ENCODE results near the gene TIAM1. TPM values are rescaled to one million over a fixed set of nuclear protein-coding genes. Genes with fewer than 3 reads are reported as not detected.

TIAM1 gene
- total RNA-seq, 1 donor: 1.9 TPM

- no peak for DNase-seq (ENCODE audit: low read depth in 2 of 3, low spot score in 2 of 3)
Observed at GRCh38 chr21:31288191-31288590, 55.9 kb downstream of the TIAM1 start.

GRCh38 chr21:31287201-31287600 is 56.9 kb downstream of the TIAM1 start:
- DNase-seq (ENCODE audit: low read depth in 2 of 3, low spot score in 2 of 3): no peak

- DNase-seq (ENCODE audit: low read depth in 2 of 3, low spot score in 2 of 3): no peak
Observed at GRCh38 chr21:31286621-31287020, 57.4 kb downstream of the TIAM1 start.

GRCh38 chr21:31284797-31285397 is 59.2 kb downstream of the TIAM1 start:
- no peak for DNase-seq (ENCODE audit: low read depth in 2 of 3, low spot score in 2 of 3)

- DNase-seq (ENCODE audit: low read depth in 2 of 3, low spot score in 2 of 3): peak in 2 of 3 donors; percentile 6 to 20
Observed at GRCh38 chr21:31283025-31283424, 61.0 kb downstream of the TIAM1 start.

DNA sequence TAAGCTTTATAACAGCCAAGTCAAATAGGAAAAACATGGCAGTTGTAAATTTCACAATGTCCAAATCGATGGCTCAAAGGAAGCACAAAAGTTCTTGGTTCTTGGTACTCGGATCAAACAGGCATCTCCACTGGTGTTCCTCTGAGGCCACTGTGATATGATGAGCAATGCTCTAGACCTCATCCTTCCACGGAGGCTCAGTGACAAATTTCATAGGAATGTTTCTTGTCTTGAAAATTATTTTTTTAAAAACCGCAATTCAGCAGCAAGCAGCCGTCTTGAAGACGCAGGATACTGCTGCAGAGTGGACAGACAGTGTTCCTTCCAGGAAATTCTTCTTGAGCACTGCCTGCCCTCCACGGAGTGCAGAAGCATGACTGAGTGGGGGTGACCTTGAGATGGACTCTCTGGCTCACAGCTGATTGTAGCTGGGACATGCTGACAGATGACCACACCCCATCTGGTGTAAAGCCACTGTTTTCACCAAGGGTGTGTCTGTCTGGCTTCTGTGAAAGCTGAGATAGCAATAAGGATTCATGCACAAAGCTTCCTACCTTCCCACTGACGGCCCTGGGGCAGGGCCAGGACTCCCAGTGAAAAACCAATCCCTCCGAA is 61.9 kb downstream of the TIAM1 start:
- no peak for DNase-seq (ENCODE audit: low read depth in 2 of 3, low spot score in 2 of 3)

DNA sequence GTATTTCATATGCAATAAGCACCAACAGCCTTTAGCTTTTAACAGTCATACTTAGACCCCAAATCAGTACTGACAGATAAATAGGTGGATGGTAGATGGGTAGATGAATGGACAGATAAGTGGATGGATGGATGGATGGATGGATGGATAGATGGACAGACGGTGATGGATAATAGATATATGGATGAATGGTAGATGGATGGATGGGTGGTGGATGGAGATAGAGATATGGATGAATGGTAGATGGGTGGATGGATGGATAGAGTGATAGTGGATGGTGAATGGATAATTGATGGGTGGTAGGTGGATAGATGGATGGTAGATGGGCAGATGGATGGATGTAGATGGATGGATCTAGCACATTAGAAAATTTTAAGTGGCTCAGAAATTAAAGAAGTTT is 62.5 kb downstream of the TIAM1 start:
- no peak for DNase-seq (ENCODE audit: low read depth in 2 of 3, low spot score in 2 of 3)

DNA sequence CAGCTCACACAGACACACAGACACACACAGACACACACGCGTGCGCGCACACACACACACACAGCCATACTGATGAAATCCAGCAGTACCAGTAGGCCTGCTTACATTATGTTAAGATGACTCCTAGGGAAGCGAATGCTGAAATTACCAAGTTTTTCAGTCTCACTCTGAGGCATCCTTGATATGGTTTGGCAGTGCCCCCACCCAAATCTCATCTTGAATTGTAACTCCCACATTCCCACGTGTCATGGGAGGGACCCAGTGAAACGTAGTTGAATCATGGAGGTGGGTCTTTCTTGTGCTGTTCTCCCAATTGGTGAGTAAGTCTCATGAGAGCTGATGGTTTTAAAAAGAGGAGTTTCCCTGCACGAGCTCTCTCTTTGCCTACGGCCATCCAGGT is 64.1 kb downstream of the TIAM1 start:
- DNase-seq (ENCODE audit: low read depth in 2 of 3, low spot score in 2 of 3): no peak

GRCh38 chr21:31279214-31279613 is 64.8 kb downstream of the TIAM1 start:
- DNase-seq (ENCODE audit: low read depth in 2 of 3, low spot score in 2 of 3): no peak

- DNase-seq (ENCODE audit: low read depth in 2 of 3, low spot score in 2 of 3): no peak
Observed at GRCh38 chr21:31278511-31279130, 65.4 kb downstream of the TIAM1 start.

- no peak for DNase-seq (ENCODE audit: low read depth in 2 of 3, low spot score in 2 of 3)
Observed at GRCh38 chr21:31276663-31277062, 67.4 kb downstream of the TIAM1 start.

- DNase-seq (ENCODE audit: low read depth in 2 of 3, low spot score in 2 of 3): no peak
Observed at GRCh38 chr21:31275901-31276300, 68.2 kb downstream of the TIAM1 start.

- no peak for DNase-seq (ENCODE audit: low read depth in 2 of 3, low spot score in 2 of 3)
Observed at GRCh38 chr21:31273278-31273677, 70.8 kb downstream of the TIAM1 start.

- no peak for DNase-seq (ENCODE audit: low read depth in 2 of 3, low spot score in 2 of 3)
Observed at GRCh38 chr21:31268090-31268489, 76.0 kb downstream of the TIAM1 start.

- DNase-seq (ENCODE audit: low read depth in 2 of 3, low spot score in 2 of 3): no peak
Observed at GRCh38 chr21:31267644-31268043, 76.4 kb downstream of the TIAM1 start.

GRCh38 chr21:31266241-31266640 is 77.8 kb downstream of the TIAM1 start:
- no peak for DNase-seq (ENCODE audit: low read depth in 2 of 3, low spot score in 2 of 3)

- peak in 2 of 3 donors; percentile 9 to 34 for DNase-seq (ENCODE audit: low read depth in 2 of 3, low spot score in 2 of 3)
Observed at GRCh38 chr21:31265366-31266013, 78.6 kb downstream of the TIAM1 start.

GRCh38 chr21:31264574-31264973 is 79.5 kb downstream of the TIAM1 start:
- DNase-seq (ENCODE audit: low read depth in 2 of 3, low spot score in 2 of 3): no peak

DNA sequence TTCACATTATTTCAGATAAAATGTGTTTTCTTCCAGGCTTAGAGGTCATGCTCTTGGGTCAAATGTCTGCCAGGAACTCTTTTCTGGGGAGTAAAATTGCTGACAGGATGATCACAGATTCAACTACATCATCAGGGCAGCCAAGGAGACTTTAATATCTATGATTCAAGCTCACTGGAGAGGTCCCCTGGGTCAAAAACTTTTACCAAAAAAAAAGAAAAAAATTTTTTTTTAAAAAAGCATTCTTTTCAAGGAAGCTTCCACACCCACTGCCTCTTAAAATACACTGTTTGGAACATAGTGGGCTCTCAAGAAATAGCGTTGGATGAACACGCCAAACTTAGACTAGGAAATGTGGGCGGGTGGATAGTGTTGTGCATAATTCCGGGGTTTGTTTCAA is 81.3 kb downstream of the TIAM1 start:
- no peak for DNase-seq (ENCODE audit: low read depth in 2 of 3, low spot score in 2 of 3)

DNA sequence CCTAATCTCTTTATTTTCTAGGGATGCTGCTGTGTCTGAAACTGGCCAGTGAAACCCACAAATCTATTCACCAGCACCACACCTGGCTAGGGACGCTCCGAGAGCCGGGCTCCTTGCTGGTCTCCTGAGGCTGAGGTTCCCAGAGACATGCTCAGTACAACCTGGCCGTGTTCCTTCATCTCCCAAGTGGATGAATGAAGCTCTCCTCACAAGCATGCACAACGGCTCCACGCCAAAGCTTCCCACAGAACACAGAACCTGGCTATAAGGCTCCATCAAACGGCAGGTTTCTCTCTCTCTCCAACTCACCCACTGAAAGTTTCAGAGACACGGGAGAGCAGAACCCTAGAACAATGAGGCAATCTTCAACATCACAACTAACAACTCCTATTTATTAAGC is 82.3 kb downstream of the TIAM1 start:
- DNase-seq (ENCODE audit: low read depth in 2 of 3, low spot score in 2 of 3): no peak

GRCh38 chr21:31260790-31261189 is 83.3 kb downstream of the TIAM1 start:
- DNase-seq (ENCODE audit: low read depth in 2 of 3, low spot score in 2 of 3): no peak

- no peak for DNase-seq (ENCODE audit: low read depth in 2 of 3, low spot score in 2 of 3)
Observed at GRCh38 chr21:31258073-31258472, 86.0 kb downstream of the TIAM1 start.
